Measurements from ENCODE around the gene PYGO1. TPM values are rescaled to one million over a fixed set of nuclear protein-coding genes. Genes with fewer than 3 reads are reported as not detected.

PYGO1 gene
- total and polyA plus RNA-seq, 2 of the 8 experiments (the other 6 are each of a cell fraction or from before 2014, with no cell fraction given), result 0.50 to 1.1 TPM

GRCh38 chr15:55498109-55498938 lies 89.8 kb downstream of the PYGO1 start (continued):
- TF ChIP-seq RBBP5 (IDR thresholded peaks at IDR 0.05; ENCODE audit: borderline replicate concordance, low read depth, low read length), result 0 out of 2 replicates have a peak, but pooled peaks have one; percentile 35
- TF ChIP-seq E2F6 (IDR thresholded peaks at IDR 0.05), result peak; percentile 73
- TF ChIP-seq ASH2L (IDR thresholded peaks at IDR 0.05; ENCODE audit: low read length), result peak; percentile 29
